ENCODE measurements around the gene SLC18A3.

SLC18A3 gene

DNA sequence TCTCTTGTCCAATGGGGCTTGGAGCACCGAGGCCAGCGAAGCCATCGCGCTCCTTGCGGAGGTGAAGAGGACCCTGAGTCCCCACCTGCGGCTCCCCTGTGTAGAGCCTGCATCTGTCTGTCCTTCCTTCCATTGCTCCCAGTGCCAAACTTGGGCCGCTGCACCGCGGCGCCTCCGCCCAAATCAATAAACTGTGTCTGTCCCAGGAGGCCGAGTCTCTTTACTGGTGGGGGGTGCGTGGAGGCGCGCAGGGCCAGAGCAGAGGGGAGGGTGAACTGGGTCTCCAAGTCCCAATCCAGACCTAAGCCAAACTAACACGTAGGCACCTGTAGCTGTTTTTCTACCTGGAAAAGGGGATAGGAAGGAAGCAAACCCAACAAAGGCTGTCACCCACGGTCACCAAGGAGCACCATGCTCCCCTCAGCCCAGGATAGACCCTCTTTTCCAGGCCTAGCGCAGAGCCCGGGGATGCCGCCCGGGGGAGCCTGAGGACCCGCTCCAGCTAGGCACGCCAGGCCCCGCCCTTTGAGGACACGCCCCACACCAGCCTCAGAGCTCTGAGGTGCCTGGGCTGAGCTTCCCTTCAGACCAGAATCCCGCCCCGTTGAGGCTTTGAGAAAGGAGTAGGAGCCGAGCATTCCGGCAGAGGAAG lies 2.5 kb downstream of the SLC18A3 start:
- no peak for DNase-seq

DNA sequence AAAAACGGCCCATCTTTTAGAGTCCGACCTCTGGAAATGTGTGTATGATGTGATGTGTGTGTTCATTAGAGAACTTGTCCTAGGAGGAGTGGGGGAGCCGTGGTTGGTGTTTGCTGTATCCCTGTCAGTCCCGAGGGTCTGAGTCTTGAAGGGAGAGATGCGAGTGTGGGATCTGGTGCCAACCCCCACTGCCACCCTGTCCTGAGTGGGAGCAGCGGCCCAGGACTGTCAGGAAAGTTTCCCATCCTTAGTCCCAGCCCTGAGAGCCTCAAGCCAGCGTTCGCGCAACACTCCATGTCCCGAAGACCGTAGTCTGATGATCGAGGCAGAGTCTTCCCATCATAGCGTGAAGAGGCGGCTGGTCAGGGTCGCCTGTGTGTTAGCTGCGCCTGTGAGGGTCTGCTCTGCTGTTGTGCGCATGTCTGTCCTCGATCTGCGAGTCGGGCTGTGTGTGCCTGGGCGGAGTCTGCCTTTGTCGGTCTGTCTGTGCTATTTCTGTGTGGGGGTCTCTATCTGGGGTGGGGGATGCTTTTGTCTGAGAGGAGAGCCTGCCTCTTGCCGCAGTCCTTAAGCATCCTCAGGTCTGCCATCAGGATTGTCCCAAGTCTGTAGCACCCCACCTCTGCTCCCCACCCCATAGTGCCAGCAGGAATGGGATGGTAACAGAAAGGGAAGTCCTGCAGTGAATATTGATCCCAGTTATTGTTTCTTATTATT lies 3.2 kb downstream of the SLC18A3 start:
- no peak for DNase-seq

DNA sequence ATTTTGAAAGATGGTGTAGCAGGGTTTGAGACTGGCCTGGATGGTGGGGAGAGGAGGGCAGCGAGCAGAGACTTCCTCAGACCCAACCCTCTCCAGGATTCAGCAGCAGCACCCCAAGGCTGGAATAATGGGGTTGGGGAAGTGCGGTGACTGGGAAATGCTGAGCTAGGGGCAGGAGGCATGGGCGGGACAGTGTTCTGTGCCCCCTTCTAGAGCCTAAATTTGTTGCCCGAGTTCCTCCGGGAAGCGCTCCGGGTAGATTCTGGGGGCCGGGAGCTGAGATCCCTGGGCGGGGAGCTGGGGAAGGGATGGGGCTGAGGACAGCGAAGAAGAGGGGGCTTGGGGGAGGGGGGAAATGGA lies 3.8 kb downstream of the SLC18A3 start, which contains the start of gene CHAT:
CHAT (plus strand) TSS at position 156 of the 360 bp plus-strand sequence; CDS start at position 309, 153 bp downstream.
- no peak for DNase-seq

DNA sequence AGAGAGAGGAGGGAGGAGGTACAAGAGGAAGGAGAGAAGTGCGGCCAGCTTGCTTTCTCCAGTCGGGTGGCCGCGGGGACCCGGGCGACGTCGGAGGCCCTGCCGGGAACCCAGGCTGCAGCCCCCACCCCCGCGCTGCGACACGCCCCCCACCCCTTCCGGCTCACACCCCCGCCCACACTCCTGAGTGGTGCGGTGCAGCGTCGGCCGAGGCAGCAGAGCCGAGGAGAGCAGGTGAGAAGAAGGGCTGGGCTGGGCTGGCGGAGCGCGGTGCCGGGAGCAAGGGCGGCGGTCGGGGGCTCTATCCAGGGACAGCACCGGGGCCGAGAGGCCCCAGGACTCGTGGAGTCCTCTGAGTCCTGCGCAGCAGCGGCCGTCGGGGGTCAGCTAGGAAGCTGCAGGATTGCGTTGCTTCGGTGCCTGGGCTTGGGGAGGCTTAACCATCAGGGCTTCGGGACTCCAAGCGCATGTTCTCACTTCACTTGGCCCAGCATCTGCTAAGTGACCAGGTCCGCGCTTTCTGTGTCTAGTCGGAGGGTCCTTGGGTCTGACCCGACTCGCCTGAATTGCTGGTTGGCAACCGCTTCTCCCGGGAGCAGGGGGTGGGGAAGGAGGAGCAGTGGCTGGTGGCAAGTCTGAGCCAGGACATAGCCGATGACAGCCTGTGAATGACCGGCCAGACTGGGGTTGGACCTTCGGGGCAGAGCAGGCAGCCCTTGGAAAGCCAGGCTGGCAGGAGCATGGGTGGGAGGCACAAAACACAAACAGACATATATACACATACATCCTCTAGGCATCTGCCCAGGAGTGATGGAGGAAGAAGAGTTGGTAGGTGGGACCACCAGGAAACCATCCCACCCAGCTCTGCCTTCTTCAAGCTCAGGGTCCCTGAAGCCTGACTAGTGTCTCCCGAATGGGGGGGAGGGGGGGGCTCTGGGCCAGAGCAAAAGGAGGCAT lies 4.4 kb downstream of the SLC18A3 start:
- no peak for DNase-seq

DNA sequence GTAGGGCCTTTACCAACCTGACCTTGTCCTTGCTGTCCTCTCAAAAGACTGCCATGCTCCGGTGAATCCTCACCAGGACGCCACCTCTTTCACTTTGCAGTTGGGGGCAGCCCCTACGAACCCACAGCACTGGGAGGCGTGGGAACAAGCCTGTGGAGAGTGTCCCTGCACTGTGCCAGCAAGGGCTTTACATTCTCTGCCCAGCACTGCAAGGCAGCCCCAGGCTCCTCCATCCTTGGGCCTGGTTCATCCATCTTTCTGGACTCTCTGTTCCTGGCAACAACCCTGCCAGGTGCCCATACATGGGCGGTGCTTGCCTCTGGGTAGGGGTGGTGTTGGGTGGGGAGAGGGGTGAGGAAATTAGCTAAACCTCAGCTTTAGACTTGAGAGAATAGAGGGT lies 5.1 kb downstream of the SLC18A3 start:
- DNase-seq, result no peak

DNA sequence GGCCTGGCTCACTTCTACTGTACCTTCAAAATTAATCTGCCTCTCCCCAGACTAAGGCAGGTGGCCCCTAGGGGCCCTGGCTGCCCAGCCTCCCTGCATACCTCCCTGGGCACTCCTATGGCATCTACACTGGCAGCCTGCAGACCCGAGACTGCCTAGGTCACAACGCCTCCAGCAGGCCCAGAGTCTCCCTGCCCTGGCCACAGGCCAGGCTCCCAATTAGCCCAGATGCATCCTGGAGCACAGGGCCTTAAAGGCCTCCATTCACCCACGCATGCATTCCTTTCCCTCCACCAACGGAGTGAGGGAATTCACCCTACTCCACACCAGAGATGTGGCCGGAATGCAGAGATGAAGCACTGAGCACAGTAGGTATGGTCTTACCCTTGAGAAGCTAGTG lies 5.6 kb downstream of the SLC18A3 start:
- peak; percentile 10 for DNase-seq

DNA sequence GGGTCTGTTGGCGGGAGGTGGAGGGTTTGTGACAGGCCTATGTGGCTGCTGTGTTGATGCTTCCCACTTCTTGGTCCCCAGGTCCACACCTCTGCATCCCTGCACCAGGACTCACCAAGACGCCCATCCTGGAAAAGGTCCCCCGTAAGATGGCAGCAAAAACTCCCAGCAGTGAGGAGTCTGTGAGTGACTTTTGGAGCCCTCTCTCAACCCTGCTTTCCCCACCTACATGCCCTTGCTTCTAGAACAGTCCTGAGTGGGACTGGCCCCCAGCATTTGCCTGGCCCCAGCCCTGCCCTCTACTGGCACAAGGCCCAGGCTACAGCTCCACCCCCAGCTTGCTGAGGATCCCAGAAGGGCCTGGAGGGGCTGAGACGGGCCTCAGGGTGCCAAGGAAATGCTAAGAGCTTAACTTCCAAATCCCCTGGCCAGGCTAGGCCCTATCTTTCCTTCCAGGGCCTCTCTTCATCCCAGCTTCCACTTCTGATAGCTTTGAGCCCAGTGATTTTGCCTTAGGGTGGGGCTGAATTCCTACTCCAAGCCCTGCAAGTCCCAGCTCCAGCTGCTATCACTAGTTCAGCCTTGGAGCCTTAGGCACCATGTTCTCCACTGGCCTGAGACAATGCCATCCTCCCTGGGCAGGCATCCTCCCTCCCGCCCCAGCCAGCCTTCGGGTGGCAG lies 6.5 kb downstream of the SLC18A3 start:
- DNase-seq, result no peak

DNA sequence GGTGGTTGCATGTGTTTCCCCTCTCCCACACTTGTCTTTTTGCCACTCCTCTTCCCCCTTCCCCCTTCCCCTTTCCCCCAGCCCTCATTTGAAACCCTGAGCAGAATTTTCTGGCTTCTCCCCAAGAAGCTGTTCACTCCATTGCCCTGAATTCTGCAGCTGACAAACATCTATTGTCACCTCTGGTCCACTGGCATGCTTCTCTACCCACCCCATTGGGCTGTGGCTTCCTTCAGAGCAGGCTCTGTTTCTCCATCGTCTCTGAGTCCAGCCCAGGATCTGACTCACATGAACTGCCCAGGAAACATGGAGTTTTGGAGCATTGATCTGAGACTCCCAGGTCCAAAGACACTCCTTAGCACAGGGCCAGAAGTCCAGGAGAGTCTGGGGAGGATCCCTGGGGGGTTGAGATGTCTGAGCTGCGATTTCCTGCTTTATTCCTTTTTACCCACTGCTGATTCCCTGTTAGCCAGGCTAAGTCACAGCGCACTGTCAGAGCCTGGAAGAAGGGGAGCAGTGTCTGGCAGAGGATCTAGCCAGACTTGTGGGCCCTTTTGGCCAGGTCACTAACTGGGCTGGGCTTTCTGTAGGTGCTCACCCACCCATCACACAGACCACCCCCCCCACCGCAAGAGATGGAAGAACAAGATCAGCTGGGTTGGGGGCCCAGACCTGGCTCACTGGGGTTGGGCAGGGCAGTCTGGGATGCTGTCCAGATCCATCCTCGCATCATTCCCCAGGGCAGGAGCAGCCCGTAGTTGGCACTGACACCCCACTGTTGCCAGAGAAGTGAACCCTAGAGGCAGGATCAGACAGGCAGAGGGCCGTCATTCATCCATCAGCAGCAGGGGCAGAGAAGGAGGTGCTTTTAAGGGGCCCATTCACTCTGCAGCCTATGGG lies 7.3 kb downstream of the SLC18A3 start:
- no peak for DNase-seq

DNA sequence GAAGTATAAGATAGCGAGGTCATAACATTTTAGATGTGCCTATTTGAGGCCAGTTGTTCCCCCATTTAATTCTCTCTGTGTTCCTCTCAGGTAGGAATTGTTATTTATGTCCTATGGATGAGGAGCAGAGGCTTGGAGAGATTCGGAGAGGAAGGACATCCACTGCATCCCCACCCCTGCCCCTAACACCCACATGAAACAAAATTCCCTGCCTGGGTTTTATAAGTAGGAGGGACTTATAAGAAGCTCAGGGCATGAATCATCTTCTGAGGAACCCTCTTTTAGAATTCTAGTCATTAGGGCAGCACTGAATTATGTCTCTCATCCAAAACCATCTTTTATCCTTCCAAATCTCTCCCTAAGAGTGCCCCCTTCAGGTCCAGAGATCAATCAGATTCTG lies 8.7 kb downstream of the SLC18A3 start:
- DNase-seq, result no peak

DNA sequence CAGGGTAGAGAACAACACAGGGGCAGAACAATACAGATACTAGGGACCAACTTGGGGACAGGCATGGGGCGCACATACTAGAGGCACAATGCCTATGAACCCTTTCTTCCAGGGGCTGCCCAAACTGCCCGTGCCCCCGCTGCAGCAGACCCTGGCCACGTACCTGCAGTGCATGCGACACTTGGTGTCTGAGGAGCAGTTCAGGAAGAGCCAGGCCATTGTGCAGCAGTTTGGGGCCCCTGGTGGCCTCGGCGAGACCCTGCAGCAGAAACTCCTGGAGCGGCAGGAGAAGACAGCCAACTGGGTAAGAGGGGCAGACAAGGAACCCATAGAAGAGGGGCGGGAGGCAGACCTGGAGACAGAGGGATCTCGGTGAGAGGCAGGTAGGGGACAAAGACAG lies 9.5 kb downstream of the SLC18A3 start:
- DNase-seq, result no peak

DNA sequence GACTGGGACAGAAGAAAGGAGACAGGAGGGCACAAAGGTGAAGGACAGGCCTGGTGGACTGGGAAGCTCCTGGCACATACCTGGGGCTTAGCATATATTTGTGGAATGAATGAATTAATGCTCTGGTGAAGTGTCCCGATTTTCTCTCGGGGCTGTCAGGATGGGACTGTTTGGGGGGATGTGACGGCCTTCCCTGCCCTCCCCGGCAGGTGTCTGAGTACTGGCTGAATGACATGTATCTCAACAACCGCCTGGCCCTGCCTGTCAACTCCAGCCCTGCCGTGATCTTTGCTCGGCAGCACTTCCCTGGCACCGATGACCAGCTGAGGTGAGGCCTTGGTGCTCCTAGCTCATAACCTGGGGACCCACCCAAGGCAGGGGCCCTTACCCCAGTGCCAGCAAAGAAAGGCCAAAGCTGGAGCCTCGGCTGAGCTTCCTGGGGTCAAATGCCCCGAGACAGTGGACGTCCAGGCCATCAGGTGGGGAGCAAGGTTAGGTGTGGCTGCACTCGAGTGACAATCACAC lies 10.2 kb downstream of the SLC18A3 start:
- no peak for DNase-seq

DNA sequence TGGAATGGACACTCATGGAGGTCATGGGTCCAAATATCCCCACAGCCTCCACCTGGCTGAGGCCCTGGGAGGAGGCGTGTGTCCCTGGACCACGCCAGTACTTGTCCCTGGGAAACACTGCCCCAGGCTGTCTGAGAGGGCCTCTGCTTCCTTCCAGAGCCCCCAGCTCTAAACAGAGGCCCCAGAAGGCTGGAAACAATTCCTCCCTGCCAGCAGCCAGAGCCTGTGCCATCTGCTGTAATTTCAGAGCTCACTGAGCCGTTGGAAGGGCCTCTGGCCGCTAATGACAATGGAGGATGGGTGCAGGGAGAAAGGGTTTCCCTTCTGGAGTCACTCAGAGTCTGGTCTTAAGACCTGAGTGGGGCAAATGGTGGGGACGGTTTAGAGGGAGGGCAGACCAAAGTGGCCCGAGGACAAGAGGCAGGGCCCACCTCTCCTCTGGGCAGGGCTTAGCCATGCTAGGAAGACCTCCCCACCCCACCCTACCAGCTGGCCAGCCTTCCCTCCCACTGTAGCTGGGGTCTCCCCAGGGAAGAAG lies 10.8 kb downstream of the SLC18A3 start:
- no peak for DNase-seq

DNA sequence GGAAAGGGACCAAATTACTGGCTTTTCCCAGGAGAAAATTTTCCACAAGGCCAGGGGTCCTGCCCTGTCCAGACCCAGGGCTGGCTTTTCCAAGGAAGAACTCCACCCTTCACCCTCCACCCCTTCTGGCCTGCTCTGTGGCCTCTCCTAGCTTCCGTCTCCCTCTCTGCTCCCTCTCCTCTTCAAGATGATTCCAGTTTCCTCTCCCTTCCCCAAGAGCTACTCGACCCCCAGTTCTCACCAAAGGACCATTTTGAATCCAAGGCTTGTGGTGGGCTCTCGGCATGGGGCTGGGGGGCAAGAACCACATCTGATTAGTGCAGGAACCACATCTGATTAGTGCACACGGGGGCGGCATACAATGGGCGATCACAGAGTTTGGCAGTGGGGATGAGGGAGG lies 11.5 kb downstream of the SLC18A3 start:
- DNase-seq, result no peak

DNA sequence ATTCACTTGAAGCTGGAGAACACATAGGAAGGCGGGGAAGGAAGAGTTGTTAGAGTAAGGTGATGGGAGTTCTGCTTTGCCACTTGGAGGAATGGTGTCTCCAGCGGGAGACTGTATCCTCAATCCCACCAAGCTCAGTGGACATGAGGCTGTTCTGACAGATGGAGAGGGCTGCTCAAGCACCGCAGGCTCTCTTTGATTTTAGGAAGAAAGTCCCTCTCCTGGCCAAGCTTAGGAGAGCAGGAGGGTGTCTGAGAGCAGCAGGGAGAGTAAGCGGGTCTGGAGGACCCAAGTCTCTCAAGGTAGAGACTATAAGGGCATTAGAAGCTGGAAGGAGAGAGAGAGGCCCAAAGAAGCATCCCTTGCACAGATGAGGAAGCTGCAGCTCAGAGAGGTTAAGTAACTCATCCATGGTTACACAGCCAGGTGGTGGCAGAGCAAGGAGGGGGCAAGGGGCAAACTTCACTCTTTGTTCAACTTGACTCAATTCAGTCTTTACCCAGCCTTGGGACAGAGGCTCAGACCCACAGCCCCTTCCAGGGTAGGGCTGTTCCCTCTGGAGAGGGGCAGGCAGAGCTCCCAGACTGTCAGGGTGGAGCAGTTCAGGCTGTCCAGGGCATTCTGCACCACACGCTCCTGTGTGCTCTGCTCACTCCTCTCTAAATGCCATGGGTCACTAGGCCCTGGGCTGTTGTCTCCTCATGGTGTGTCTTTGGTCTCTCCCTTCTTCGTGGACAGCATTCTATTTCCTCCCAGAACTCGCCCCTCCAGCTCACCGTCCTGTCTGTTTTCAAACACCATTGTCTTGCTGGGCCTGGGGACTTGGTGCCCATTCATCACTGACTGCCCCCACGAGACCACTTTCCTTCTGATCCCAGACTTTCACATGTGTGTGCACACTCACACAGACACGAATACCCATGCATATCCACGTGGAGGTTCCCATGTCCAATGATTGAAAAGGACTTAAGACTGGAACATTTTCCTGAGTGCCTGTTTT lies 12.6 kb downstream of the SLC18A3 start:
- DNase-seq, result no peak

DNA sequence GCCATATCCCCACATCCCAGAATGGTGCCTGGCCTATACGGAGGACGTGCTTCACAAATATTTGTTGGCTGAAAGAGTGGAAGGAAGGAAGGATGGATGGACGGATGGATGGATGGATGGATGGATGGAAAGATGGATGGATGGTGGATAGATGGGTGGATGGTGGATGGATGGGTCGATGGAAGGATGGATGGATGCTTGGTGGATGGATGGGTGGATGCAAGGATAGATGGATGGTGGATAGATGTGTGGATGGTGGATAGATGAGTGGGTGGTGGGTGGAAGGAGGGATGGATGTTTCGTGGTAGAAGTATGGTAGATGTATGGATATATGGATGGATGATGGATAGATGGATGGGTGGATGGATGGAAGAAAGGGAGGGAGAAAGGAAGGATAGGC lies 14.5 kb downstream of the SLC18A3 start:
- DNase-seq, result no peak

DNA sequence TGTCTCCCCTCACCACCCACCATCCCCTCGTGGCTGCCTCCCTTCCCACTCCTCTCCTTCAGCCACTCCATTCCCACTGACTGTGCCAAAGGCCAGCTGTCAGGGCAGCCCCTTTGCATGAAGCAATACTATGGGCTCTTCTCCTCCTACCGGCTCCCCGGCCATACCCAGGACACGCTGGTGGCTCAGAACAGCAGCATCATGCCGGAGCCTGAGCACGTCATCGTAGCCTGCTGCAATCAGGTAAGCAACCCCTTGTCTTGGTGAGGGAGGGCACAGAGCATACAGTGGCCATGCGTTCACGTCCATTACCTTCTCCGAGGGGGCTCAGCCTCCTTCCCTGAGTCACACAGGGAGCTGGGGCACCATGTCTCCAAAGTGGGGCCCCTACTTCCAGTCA lies 15.3 kb downstream of the SLC18A3 start:
- no peak for DNase-seq

DNA sequence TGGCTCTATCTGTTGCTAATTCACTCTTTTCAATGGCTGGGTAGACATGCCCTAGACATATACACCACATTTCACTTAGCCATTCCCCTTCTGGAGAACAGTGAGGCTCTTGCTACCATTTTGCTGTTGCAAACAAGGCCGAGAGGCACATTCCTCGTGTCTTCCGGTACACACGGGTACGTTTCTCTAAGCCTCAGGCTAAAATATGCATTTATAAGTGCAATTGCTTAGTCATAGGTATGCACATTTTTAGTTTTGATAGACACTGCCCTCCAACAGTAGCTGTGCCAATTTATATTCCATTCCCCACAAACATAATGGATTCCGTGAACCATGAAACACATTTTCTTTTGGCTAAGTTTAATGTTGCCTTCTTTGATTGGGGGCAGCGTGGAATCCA lies 16.9 kb downstream of the SLC18A3 start:
- DNase-seq, result no peak

DNA sequence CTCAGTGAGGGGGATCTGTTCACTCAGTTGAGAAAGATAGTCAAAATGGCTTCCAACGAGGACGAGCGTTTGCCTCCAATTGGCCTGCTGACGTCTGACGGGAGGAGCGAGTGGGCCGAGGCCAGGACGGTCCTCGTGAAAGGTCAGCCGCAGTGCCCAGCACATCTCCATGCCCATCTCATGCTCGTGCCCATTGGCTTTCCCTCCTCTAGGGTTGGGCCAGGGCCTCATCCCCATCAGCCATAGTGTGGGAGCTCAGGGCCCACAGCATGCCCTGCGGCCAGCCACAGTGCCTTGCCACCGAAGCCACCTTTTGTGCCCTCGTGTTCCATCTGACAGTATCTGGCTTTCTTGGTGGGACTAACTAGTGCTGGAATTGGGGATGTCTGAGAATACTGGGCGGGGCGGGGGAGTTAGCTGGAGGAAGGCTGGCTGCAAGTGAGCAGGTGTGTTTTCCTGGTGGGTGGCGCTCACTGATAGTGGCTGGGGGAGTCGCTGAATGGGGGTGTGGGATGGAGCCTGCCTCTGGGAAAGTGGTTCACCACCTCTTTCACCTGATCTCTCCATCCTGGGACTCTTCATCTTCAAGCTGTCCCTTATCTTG lies 17.6 kb downstream of the SLC18A3 start:
- DNase-seq, result no peak

DNA sequence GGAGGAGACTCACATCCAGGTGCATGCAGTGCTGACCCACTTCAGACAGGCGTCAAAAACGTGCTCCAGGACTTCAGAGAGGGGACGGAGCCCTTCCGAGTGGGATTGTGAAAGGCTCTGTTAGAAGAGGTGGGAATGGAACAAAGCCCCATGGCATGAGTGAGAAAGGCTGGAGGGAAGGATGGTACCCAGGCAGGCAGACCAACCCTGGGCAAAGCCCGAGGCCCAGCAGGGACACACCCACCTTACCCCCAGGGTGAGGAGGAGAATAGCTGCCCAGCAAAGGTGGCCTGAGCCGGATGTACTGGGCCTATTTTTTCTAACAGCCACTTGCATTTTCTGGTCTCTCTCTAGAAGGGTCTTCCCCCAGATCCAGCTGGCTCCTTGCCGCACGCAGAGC lies 18.5 kb downstream of the SLC18A3 start:
- no peak for DNase-seq

DNA sequence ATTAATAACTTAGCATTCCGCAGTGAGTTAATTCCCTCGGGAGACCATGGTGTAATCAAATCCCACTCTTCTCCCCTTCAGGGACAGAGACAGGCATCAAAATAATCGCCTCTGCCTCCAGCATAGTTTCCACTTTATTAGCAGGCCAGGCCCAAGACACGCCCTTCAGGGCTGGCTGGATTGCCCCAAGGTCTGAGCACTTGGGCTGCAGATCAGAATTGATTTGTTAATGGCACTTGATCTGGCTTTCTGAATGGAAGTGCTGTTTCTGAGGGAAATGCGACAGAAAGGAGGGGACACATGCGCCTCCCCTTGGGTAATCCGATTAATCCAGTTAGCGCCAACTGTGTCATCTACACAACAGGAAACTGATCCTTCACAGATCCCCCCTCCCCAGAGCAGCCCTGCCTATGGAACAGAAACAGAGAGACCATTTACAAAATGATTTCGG lies 19.3 kb downstream of the SLC18A3 start:
- no peak for DNase-seq
